ENCODE data around the gene ALDH3A1.

ALDH3A1 gene

DNA sequence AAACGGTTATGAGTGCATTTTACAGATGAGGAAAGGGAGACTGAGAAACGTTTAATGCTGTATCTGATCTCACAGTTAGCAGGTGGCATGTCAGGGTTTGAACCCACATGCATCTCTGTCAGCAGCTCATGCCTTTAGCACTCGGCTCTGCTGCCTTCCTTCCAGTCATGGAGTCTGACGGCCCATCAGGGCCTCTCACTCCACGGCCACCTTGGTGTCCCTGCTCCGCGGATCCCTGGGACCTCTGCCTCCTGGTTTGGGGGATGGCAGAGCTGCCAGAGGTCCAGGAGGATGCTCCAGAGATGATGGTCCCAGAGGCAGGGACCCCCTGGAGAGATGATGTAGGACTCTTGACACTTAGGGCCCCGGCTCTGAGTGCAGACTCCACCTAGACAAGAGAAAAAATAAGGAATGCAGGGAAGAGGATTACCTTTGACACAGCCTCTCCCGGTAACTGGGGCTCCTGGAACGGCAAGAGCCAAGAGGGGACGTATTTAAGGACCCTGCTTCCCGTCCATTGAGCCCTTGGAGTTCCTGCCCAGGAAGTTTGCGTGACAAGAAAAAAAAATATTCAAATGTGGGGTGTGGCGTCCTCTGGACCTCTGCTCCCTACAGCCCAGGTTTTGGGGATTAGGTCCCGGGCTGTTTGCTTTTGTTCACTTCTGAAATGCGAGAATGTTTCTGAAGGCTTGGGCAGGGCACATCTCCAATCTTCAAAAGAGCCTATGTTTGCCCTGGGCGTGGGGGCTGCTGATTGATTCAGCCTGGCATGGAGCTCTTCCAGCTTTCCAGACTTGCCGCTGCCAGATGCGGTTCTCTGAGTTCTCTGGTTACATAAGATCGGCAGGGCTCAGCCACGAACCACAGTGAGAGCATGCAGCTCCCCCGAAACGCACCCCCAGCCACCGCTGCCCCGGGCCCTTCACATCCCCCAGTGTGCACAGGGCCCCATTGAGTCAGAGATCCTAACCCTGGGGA lies at the start of gene ALDH3A1:
TSS of gene ALDH3A1 (minus strand) at position 470 of the 978 bp plus-strand sequence. CDS start 3,169 bp downstream, outside the sequence.
- TF ChIP-seq, protein P1, sequence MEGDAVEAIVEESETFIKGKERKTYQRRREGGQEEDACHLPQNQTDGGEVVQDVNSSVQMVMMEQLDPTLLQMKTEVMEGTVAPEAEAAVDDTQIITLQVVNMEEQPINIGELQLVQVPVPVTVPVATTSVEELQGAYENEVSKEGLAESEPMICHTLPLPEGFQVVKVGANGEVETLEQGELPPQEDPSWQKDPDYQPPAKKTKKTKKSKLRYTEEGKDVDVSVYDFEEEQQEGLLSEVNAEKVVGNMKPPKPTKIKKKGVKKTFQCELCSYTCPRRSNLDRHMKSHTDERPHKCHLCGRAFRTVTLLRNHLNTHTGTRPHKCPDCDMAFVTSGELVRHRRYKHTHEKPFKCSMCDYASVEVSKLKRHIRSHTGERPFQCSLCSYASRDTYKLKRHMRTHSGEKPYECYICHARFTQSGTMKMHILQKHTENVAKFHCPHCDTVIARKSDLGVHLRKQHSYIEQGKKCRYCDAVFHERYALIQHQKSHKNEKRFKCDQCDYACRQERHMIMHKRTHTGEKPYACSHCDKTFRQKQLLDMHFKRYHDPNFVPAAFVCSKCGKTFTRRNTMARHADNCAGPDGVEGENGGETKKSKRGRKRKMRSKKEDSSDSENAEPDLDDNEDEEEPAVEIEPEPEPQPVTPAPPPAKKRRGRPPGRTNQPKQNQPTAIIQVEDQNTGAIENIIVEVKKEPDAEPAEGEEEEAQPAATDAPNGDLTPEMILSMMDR (IDR thresholded peaks at IDR 0.05; ENCODE audit: borderline replicate concordance, insufficient read depth, low read depth, low read length): no peak
- no peak within 1 kb of the TSS for H3K4me3 ChIP-seq (ENCODE audit: low read depth, low read length)

- TF ChIP-seq, protein P1 (IDR thresholded peaks at IDR 0.05; ENCODE audit: borderline replicate concordance, insufficient read depth, low read depth, low read length): no peak
- H3K4me3 ChIP-seq (ENCODE audit: low read depth, low read length): no peak overlapping the region
Observed at GRCh38 chr17:19796457-19796856, 48.4 kb upstream of the ALDH3A1 start.

DNA sequence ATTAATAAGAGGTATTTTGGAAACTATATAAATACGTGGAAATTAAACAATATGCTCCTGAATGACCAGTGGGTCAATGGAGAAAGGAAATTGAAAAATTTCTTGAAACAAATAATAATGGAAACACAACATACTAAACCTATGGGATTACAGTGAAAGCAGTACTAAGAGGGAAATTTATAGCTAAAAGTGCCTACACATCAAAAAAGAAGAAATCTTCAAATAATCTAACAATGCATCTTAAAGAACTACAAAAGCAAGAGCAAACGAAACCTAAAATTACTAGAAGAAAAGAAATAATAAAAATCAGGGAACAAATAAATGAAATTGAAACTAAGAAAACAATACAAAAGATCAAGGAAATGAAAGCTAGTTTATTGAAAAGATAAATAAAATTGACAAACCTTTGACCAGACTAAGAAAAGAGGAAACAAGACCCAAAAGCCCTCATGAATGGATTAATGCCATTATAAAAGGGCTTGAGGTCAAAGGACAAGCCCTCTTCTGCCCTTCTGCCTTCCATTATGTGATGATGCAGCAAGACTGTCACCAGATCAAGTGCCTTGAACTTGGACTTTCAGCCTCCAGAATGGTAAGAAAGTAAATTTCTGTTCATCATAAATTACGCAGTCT lies 43.9 kb upstream of the ALDH3A1 start:
- TF ChIP-seq, protein P1 (IDR thresholded peaks at IDR 0.05; ENCODE audit: borderline replicate concordance, insufficient read depth, low read depth, low read length): no peak

GRCh38 chr17:19787733-19788357 lies 39.7 kb upstream of the ALDH3A1 start:
- TF ChIP-seq, protein P1 (IDR thresholded peaks at IDR 0.05; ENCODE audit: borderline replicate concordance, insufficient read depth, low read depth, low read length): no peak
- no peak overlapping the region for H3K4me3 ChIP-seq (ENCODE audit: low read depth, low read length)

More for the DNA sequence above, 43.9 kb upstream of the ALDH3A1 start:
- no peak overlapping the region for H3K4me3 ChIP-seq (ENCODE audit: low read depth, low read length)

DNA sequence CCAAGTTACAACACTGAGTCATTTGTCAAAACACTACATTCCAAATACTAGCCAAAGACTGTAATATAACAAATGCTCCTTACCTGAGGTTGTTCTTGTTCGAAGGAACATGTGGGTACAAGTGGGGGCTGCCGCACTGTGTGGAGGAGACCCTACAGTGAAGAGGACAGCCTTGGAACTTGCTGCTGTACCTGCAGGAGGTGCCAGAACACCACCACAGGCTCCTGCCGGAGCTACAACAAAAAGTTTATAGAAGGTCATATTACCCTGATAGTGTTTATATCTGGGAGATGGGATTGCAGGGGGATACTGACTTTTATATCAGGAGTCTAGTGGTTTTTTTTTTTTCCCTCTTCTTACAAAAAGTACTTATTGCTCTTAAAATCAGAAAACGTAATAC lies 37.8 kb upstream of the ALDH3A1 start:
- H3K4me3 ChIP-seq (ENCODE audit: low read depth, low read length): no peak overlapping the region
- TF ChIP-seq, protein P1 (IDR thresholded peaks at IDR 0.05; ENCODE audit: borderline replicate concordance, insufficient read depth, low read depth, low read length): no peak

GRCh38 chr17:19781488-19782458 lies 33.7 kb upstream of the ALDH3A1 start:
- H3K4me3 ChIP-seq (ENCODE audit: low read depth, low read length): no peak overlapping the region
- TF ChIP-seq, protein P1 (IDR thresholded peaks at IDR 0.05; ENCODE audit: borderline replicate concordance, insufficient read depth, low read depth, low read length): no peak
